Measurements from ENCODE around the gene C13orf46. TPM values are rescaled to one million over a fixed set of nuclear protein-coding genes. Genes with fewer than 3 reads are reported as not detected.
A peak's percentile ranks its signal among the peaks of the same experiment; 100 is the strongest.

C13orf46 gene
- total and polyA plus RNA-seq, 2 donors (not counting 1 experiment from before 2014, with no cell fraction given) = 0.50 to 0.56 TPM

DNA sequence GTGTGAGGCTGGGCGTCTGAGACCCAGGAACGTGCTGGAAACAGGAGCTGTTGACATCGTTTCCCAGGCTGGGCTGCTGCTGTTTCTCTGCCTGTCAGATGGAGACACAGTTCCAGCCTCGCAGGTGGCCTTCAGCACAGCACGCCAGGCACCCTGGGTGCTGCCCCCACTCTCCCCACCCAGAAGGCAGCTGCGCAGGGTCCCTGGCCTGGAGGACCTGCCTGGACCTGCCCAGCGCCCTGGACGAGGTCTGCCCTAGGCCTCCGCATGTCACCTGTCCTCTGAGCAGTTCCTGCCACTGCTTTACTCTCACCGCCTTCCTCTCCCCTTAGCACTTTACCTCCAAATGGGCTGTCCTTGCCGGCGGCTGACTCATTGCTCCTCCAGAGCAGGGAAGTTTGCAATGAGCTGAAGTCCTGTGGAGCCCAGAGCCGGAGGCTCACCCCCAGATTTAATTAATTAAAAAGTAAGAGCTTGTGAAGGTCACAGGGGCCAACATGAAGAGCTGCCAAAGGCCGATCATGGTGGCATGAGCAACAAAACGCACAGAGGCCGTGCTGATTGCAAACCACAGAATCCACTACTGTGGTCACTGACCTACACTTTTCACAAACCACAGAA, 32.2 kb downstream of the C13orf46 start:
- Histone ChIP-seq H3K27ac (ENCODE audit: insufficient read depth, low read length) (no peak overlapping the region), H3K4me3 (replicated peaks in 1 of 4; ENCODE audit: control extremely low read depth in 1 of 4, insufficient read depth in 1 of 4, low read depth in 3 of 4, low read length in 4 of 4) (no peak overlapping the region), H3K9me3 (ENCODE audit: control insufficient read depth, insufficient read depth, low read depth, low read length) (no peaks in the 10 kb centered on the region), H3K36me3 (ENCODE audit: control insufficient read depth, insufficient read depth, low read length) (peaks cover 1% of the 10 kb centered on the region), H2AFZ (ENCODE audit: low read length) (no peak overlapping the region), H3K27me3 (ENCODE audit: control insufficient read depth, insufficient read depth, low read length) (no peaks in the 10 kb centered on the region), H3K79me2 (ENCODE audit: control insufficient read depth, insufficient read depth, low read length) (no peaks in the 10 kb centered on the region), H3K9ac (ENCODE audit: insufficient read depth, low read length) (no peak overlapping the region), H4K20me1 (ENCODE audit: control insufficient read depth, extremely low read depth, insufficient read depth, low read length) (no peaks in the 10 kb centered on the region), H3K4me2 (ENCODE audit: extremely low read depth, insufficient read depth, low read length) (no peak overlapping the region), H3K4me1 (ENCODE audit: control insufficient read depth, extremely low read depth, insufficient read depth, low read length) (peaks cover 6% of the 10 kb centered on the region)
- no peak for TF ChIP-seq EZH2 (IDR thresholded peaks at IDR 0.05; ENCODE audit: low read length, missing control alignments)
- TF ChIP-seq, protein P1, sequence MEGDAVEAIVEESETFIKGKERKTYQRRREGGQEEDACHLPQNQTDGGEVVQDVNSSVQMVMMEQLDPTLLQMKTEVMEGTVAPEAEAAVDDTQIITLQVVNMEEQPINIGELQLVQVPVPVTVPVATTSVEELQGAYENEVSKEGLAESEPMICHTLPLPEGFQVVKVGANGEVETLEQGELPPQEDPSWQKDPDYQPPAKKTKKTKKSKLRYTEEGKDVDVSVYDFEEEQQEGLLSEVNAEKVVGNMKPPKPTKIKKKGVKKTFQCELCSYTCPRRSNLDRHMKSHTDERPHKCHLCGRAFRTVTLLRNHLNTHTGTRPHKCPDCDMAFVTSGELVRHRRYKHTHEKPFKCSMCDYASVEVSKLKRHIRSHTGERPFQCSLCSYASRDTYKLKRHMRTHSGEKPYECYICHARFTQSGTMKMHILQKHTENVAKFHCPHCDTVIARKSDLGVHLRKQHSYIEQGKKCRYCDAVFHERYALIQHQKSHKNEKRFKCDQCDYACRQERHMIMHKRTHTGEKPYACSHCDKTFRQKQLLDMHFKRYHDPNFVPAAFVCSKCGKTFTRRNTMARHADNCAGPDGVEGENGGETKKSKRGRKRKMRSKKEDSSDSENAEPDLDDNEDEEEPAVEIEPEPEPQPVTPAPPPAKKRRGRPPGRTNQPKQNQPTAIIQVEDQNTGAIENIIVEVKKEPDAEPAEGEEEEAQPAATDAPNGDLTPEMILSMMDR (conservative IDR thresholded peaks at IDR 0.05 in 1 of 2, IDR thresholded peaks at IDR 0.05 in 1 of 2; ENCODE audit: low read depth in 1 of 2, low read length in 2 of 2) = no peak
- peak; percentile 44 to 84 for DNase-seq (ENCODE audit: low read depth in 2 of 2)

DNA sequence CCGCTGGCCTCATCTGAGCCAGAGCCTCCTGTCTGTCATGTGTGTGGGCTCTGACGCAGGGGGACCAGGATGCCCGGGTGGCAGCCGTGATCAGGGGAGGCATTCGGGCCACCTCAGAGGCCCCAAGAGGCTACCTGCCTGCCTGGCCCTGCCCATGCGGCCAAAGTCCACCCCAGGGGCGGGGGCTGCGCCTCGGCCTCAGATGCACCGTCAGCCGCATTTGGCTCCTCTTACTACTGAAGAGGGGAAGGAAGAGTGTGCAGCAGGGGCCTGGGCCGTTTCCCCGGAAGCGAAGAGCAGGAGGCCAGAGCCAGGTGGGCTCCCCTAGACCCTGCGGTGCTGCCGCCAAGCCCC, 34.0 kb downstream of the C13orf46 start:
- H3K36me3 ChIP-seq (ENCODE audit: control insufficient read depth, insufficient read depth, low read length) = peaks cover 1% of the 10 kb centered on the region
- no peaks in the 10 kb centered on the region for H3K9me3 ChIP-seq (ENCODE audit: control insufficient read depth, insufficient read depth, low read depth, low read length)
- DNase-seq (ENCODE audit: low read depth in 2 of 2) = no peak
- no peak overlapping the region for H3K4me3 ChIP-seq (replicated peaks in 1 of 4; ENCODE audit: control extremely low read depth in 1 of 4, insufficient read depth in 1 of 4, low read depth in 3 of 4, low read length in 4 of 4)
- H3K9ac ChIP-seq (ENCODE audit: insufficient read depth, low read length) = no peak overlapping the region
- no peak overlapping the region for H3K27ac ChIP-seq (ENCODE audit: insufficient read depth, low read length)
- no peak overlapping the region for H3K4me2 ChIP-seq (ENCODE audit: extremely low read depth, insufficient read depth, low read length)
- peaks cover 6% of the 10 kb centered on the region for H3K4me1 ChIP-seq (ENCODE audit: control insufficient read depth, extremely low read depth, insufficient read depth, low read length)
- no peaks in the 10 kb centered on the region for H3K27me3 ChIP-seq (ENCODE audit: control insufficient read depth, insufficient read depth, low read length)
- no peaks in the 10 kb centered on the region for H3K79me2 ChIP-seq (ENCODE audit: control insufficient read depth, insufficient read depth, low read length)
- H2AFZ ChIP-seq (ENCODE audit: low read length) = no peak overlapping the region
- TF ChIP-seq EZH2 (IDR thresholded peaks at IDR 0.05; ENCODE audit: low read length, missing control alignments) = no peak
- TF ChIP-seq, protein P1 (conservative IDR thresholded peaks at IDR 0.05 in 1 of 2, IDR thresholded peaks at IDR 0.05 in 1 of 2; ENCODE audit: low read depth in 1 of 2, low read length in 2 of 2) = no peak
- H4K20me1 ChIP-seq (ENCODE audit: control insufficient read depth, extremely low read depth, insufficient read depth, low read length) = no peaks in the 10 kb centered on the region

DNA sequence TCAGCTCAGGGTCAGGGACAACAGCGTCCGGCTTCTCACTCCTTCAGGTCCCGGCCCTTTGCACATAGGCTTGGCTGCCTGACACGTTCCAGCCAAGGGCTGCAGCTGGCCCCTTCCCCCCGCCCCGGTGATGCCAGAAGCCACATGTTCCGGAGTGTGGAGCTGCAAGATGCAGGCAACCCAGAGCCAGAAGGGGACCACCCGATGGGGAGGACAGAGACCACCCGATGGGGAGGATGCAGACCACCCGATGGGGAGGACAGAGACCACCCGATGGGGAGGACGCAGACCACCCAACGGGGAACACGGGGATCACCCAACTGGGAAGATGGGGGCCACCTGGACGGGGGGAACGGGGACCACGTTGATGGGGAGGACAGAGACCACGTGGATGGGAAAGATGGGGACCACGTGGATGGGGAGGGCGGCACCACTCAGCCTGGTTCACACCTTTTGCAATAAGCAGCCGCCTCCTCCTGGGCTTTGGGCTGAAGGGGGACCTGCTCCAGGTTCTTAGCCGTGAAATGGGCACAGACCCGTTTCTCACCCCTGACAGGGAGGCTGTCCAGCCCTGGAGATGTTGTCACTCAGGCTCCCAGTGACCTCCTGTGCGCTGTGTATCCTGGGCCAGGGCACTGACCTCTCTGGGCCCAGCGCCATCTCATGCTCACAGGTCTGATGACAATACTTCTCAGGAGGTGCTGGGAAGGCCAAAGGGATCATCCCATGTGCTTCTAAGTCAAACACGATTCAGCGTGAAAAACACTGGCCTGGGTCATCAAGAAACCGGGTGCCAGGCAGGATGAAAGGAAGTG, 34.5 kb downstream of the C13orf46 start:
- no peak overlapping the region for H3K27ac ChIP-seq (ENCODE audit: insufficient read depth, low read length)
- no peak overlapping the region for H3K4me2 ChIP-seq (ENCODE audit: extremely low read depth, insufficient read depth, low read length)
- TF ChIP-seq EZH2 (IDR thresholded peaks at IDR 0.05; ENCODE audit: low read length, missing control alignments) = no peak
- TF ChIP-seq, protein P1 (conservative IDR thresholded peaks at IDR 0.05 in 1 of 2, IDR thresholded peaks at IDR 0.05 in 1 of 2; ENCODE audit: low read depth in 1 of 2, low read length in 2 of 2) = no peak
- H3K9ac ChIP-seq (ENCODE audit: insufficient read depth, low read length) = no peak overlapping the region
- no peaks in the 10 kb centered on the region for H3K27me3 ChIP-seq (ENCODE audit: control insufficient read depth, insufficient read depth, low read length)
- no peak for DNase-seq (ENCODE audit: low read depth in 2 of 2)
- peaks cover 6% of the 10 kb centered on the region for H3K4me1 ChIP-seq (ENCODE audit: control insufficient read depth, extremely low read depth, insufficient read depth, low read length)
- H3K4me3 ChIP-seq (replicated peaks in 1 of 4; ENCODE audit: control extremely low read depth in 1 of 4, insufficient read depth in 1 of 4, low read depth in 3 of 4, low read length in 4 of 4) = no peak overlapping the region
- no peaks in the 10 kb centered on the region for H3K79me2 ChIP-seq (ENCODE audit: control insufficient read depth, insufficient read depth, low read length)
- H3K36me3 ChIP-seq (ENCODE audit: control insufficient read depth, insufficient read depth, low read length) = peaks cover 1% of the 10 kb centered on the region
- H2AFZ ChIP-seq (ENCODE audit: low read length) = no peak overlapping the region
- no peaks in the 10 kb centered on the region for H4K20me1 ChIP-seq (ENCODE audit: control insufficient read depth, extremely low read depth, insufficient read depth, low read length)
- H3K9me3 ChIP-seq (ENCODE audit: control insufficient read depth, insufficient read depth, low read depth, low read length) = no peaks in the 10 kb centered on the region

Measured in fibroblast of lung (primary cell).